Peyer's patch (tissue), 4 donors: Measurements from ENCODE around the gene TMPRSS3. TPM values are rescaled to one million over a fixed set of nuclear protein-coding genes. Genes with fewer than 3 reads are reported as not detected.

Source experiments
- DNase-seq, 3 donors: peaks; one replicate each; pipeline ENCODE4 v3.0.0-alpha.2; 2017 to 2019
- H3K27ac ChIP-seq, 4 donors: fragments of 200-600 bp; sonication (generic); one replicate each; pipeline ENCODE4 v1.5.1; 2016 to 2019
- H3K27me3 ChIP-seq, 2 donors: fragments of 200-600 bp; sonication (generic); one replicate each; pipeline ENCODE4 v1.5.1; 2019
- H3K36me3 ChIP-seq, 3 donors: fragments of 200-600 bp; sonication (generic); one replicate each; pipeline ENCODE4 v1.5.1; 2016 to 2019
- H3K4me1 ChIP-seq, 4 donors: fragments of 200-600 bp; sonication (generic); one replicate each; pipeline ENCODE4 v1.5.1; 2016 to 2019
- H3K4me3 ChIP-seq, 4 donors: fragments of 200-600 bp; sonication (generic); 1 replicate in 3 of 4; 2 replicates in 1 of 4; pipeline ENCODE4 v1.5.1; 2016 to 2019; ENCODE audit warnings: mild to moderate bottlenecking in 1 of 4
- H3K9me3 ChIP-seq, 4 donors: fragments of 200-600 bp; sonication (generic); one replicate each; pipeline ENCODE4 v1.5.1; 2016 to 2019; ENCODE audit warnings: mild to moderate bottlenecking in 1 of 4
- POLR2A ChIP-seq, 2 donors: fragments of 450-650 bp; IDR thresholded peaks; one replicate each; pipeline ENCODE4 v1.5.1; 2017; ENCODE audit warnings: antibody characterized with exemption in 2 of 2, mild to moderate bottlenecking in 2 of 2, moderate library complexity in 2 of 2
- total RNA-seq, 4 donors: library from RNA; depleted of rRNA; stranded (reverse); fragments of >200 nt; gene quantifications; one replicate each; pipeline ENCODE4 v1.1.0, GENCODE V29; 2016
- TF ChIP-seq, protein P1 (sequence below), 6 experiments: fragments of 450-650 bp in 4 of 6; fragments of 200-600 bp in 2 of 6; sonication (generic) in 1 of 6; IDR thresholded peaks; one replicate each; pipeline ENCODE4 v1.5.1; 2017 to 2019; ENCODE audit warnings: antibody characterized with exemption in 6 of 6, mild to moderate bottlenecking in 3 of 6, moderate library complexity in 1 of 6

Gene TMPRSS3
- total RNA-seq, 4 donors from 2014 or later = 0.54 to 2.5 TPM; not detected in 2

- H3K27ac ChIP-seq = no peak overlapping the region
- TF ChIP-seq POLR2A (IDR thresholded peaks at IDR 0.05) = no peak
- no peaks in the 10 kb centered on the region for H3K27me3 ChIP-seq
- DNase-seq = no peak
- H3K4me3 ChIP-seq = no peak overlapping the region
- peaks cover 0 to 14% (median 4%) of the 10 kb centered on the region in 4 donors for H3K4me1 ChIP-seq
- H3K9me3 ChIP-seq = no peaks in the 10 kb centered on the region
- no peaks in the 10 kb centered on the region for H3K36me3 ChIP-seq
Measured at GRCh38 chr21:42427809-42428419, 32.1 kb upstream of the TMPRSS3 start.

DNA sequence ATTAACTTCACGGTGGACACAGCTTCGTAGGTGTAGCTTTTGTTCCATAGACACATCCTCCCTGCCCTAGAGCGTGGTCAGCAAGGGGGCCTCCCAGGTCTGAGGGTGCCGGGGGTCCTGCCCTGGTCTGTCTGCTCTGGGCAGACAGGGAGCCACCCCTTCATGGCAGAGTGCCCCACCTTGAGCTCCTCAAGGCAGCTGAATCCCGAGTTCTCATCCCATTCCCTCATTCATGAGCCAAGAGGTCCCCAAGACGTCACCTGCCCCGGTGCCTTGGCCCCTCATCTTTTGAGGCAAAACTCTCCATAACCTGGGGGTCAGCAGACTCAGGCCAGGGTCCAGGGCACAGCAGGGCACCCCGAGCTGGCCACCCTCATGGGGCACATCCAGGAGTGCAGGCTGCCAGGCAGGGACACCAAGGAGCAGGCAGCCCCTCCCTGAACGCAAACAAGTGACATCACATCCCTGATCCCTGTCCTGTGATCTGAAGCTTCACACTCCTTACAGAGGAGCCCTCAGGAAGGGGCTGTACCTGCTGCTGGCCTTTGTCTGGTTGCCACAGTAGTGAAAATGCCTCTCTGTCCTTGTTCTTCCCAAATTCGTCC is 31.1 kb upstream of the TMPRSS3 start:
- no peak for DNase-seq
- TF ChIP-seq POLR2A (IDR thresholded peaks at IDR 0.05) = no peak
- H3K36me3 ChIP-seq = no peaks in the 10 kb centered on the region

DNA sequence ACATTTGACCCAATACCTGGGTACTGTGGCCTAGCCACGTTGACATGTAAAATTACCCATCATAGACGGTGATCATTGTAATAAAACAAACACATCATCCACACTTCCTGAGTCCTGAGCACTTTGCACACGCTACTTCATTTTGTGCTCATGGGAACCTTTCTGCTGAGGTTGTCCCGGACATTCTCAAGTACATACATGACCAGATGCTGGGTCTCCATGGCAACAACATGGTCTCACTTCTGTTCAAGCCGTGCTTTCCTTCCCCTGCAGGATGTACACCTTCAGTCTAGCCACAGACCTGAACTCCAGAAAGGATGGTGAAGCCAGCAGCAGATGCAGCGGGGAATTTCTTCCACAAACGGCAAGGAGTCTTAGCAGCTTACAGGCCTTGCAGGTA is 30.6 kb upstream of the TMPRSS3 start:
- peaks cover 0 to 14% (median 4%) of the 10 kb centered on the region in 4 donors for H3K4me1 ChIP-seq
- no peak for TF ChIP-seq POLR2A (IDR thresholded peaks at IDR 0.05)
- TF ChIP-seq, protein P1, sequence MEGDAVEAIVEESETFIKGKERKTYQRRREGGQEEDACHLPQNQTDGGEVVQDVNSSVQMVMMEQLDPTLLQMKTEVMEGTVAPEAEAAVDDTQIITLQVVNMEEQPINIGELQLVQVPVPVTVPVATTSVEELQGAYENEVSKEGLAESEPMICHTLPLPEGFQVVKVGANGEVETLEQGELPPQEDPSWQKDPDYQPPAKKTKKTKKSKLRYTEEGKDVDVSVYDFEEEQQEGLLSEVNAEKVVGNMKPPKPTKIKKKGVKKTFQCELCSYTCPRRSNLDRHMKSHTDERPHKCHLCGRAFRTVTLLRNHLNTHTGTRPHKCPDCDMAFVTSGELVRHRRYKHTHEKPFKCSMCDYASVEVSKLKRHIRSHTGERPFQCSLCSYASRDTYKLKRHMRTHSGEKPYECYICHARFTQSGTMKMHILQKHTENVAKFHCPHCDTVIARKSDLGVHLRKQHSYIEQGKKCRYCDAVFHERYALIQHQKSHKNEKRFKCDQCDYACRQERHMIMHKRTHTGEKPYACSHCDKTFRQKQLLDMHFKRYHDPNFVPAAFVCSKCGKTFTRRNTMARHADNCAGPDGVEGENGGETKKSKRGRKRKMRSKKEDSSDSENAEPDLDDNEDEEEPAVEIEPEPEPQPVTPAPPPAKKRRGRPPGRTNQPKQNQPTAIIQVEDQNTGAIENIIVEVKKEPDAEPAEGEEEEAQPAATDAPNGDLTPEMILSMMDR (IDR thresholded peaks at IDR 0.05) = no peak
- no peaks in the 10 kb centered on the region for H3K36me3 ChIP-seq
- no peaks in the 10 kb centered on the region for H3K9me3 ChIP-seq
- DNase-seq = no peak
- H3K4me3 ChIP-seq = no peak overlapping the region
- no peak overlapping the region for H3K27ac ChIP-seq
- H3K27me3 ChIP-seq = no peaks in the 10 kb centered on the region

More for the DNA sequence above, 31.1 kb upstream of the TMPRSS3 start:
- Histone ChIP-seq H3K27me3 (no peaks in the 10 kb centered on the region), H3K27ac (no peak overlapping the region), H3K4me3 (no peak overlapping the region), H3K9me3 (no peaks in the 10 kb centered on the region), H3K4me1 (peaks cover 0 to 14% (median 4%) of the 10 kb centered on the region in 4 donors)

GRCh38 chr21:42425591-42425990 is 29.7 kb upstream of the TMPRSS3 start:
- Histone ChIP-seq H3K27me3 (no peaks in the 10 kb centered on the region), H3K36me3 (no peaks in the 10 kb centered on the region), H3K9me3 (no peaks in the 10 kb centered on the region), H3K4me3 (no peak overlapping the region), H3K27ac (peak overlapping the region in 1 of 4 donors; percentile 8), H3K4me1 (peaks cover 0 to 14% (median 4%) of the 10 kb centered on the region in 4 donors)
- DNase-seq = no peak
- TF ChIP-seq, protein P1 (IDR thresholded peaks at IDR 0.05) = no peak
- no peak for TF ChIP-seq POLR2A (IDR thresholded peaks at IDR 0.05)

- H3K4me1 ChIP-seq = peaks cover 0 to 14% (median 4%) of the 10 kb centered on the region in 4 donors
- H3K36me3 ChIP-seq = no peaks in the 10 kb centered on the region
- no peak for TF ChIP-seq POLR2A (IDR thresholded peaks at IDR 0.05)
- TF ChIP-seq, protein P1 (IDR thresholded peaks at IDR 0.05) = no peak
- H3K4me3 ChIP-seq = no peak overlapping the region
- DNase-seq = peak in 2 of 3 donors; percentile 41 to 80
- no peaks in the 10 kb centered on the region for H3K27me3 ChIP-seq
- H3K9me3 ChIP-seq = no peaks in the 10 kb centered on the region
- peak overlapping the region in 3 of 4 donors; percentile 14 to 63 (median 53) for H3K27ac ChIP-seq
Measured at GRCh38 chr21:42424914-42425541, 29.2 kb upstream of the TMPRSS3 start.

GRCh38 chr21:42423685-42424084 is 27.8 kb upstream of the TMPRSS3 start:
- no peaks in the 10 kb centered on the region for H3K27me3 ChIP-seq
- no peak for TF ChIP-seq POLR2A (IDR thresholded peaks at IDR 0.05)
- TF ChIP-seq, protein P1 (IDR thresholded peaks at IDR 0.05) = no peak
- H3K4me3 ChIP-seq = no peak overlapping the region
- no peak for DNase-seq
- no peaks in the 10 kb centered on the region for H3K36me3 ChIP-seq
- peaks cover 0 to 14% (median 4%) of the 10 kb centered on the region in 4 donors for H3K4me1 ChIP-seq
- no peaks in the 10 kb centered on the region for H3K9me3 ChIP-seq
- H3K27ac ChIP-seq = peak overlapping the region in 2 of 4 donors; percentile 53 to 63
